Measurements from ENCODE around the gene SMIM33. TPM values are rescaled to one million over a fixed set of nuclear protein-coding genes. Genes with fewer than 3 reads are reported as not detected.

The SMIM33 gene
- polyA plus RNA-seq, 3 donors: 0.04 TPM; not detected in 2

DNA sequence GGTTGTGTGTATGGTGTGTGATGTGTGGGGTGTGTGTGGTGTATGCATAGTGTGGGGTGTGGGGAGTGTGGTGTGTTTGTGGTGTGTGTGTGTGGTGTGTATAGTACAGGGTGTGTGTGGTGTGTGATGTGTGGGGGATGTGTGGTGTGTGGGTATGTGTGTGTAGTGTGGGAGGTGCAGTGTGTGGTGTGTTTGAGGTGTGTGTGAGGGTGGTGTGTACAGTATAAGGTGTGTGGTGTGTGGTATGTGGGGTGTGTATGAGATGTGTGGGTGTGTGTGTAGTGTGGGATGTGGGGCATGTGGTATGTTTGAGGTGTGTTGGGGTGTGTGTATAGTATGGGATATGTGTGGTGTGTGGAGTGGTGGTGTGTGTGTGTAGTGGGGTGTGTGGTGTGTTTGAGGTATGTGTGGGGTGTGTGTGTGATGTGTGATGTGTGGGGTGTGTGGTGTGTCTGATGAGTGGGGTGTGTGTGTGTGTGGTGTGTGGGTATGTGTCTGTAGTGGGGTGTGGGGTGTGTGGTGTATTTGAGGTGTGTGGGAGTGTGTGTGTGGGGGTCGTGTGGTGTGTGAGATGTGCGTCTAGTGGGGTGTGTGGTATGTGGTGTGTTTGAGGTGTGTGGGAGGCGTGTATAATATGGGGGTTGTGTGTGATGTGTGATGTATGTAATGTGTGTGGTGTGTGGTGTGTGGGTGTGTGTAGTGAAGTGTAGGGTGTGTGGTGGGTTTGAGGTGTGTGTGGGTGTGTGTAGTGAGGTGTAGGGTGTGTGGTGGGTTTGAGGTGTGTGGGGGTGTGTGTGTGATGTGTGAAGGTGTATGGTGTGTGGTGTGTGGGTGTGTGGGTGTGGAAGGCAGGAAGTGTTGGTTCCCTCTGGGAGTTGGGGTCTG is 16.9 kb upstream of the SMIM33 start:
- no peak overlapping the region for H3K27ac ChIP-seq (ENCODE audit: low read depth, low read length)
- WGBS, 3 donors: 64 to 80% (median 75%) methylated on average over 3 of the region's 3 CpGs

DNA sequence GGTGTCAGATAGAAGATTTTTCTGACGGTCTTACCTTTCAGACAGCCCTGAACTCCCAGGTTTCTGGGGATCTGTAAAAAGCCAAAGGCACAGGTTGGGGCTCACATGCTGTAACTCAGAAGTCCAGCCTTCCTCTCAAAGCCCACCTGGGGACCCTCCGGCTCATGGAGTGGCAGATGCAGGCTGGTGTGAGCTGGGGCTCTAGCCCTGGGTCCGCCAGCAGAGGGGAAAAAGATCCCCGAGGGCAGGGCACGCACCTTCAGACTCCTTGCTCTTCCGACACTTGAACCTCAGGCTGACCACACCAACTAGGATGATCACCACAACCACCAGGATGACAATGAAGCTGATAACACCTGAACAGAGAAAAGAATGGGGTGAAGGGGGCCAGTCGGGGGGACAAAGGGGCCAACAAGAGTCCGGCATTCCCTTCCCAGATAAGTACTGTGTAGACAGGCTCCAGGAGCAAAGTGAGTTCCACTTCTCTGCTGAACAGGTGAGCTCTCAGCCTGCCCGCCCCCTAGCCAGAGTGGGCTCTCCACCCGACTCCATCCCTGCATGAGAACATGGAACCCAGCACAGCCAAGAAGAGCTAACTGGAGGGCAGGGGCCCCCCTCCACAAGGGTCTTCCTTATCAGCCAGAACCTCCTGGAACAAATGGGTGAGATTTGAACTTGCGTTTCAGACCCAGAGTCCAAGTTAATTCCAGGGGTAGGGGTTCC is 16.1 kb upstream of the SMIM33 start:
- H3K27ac ChIP-seq (ENCODE audit: low read depth, low read length): no peak overlapping the region
- 76 to 91% (median 89%) methylated on average over 11 of the region's 11 CpGs for WGBS, 3 donors

DNA sequence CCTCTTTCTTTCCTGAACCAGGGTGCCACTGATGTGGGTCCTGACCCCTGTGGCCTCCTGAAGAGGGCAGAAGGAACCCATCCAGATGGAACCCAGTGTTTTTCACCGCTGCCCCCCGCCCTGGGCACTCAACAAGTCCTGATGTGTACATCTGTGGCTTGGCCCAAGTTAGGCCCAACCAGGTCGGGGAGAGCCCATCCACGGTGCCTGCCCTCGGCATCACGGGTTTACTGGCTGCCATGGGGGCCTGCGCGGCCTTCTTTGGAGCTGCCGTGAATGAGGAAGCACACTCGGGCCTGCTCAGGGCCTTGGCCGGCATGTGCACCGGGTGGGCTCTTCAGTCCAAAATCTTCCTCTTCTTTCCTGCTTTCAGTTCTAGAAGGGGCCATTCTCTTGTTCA is 14.0 kb upstream of the SMIM33 start:
- 88 to 92% (median 91%) methylated on average over 12 of the region's 12 CpGs for WGBS, 3 donors
- no peak overlapping the region for H3K27ac ChIP-seq (ENCODE audit: low read depth, low read length)

DNA sequence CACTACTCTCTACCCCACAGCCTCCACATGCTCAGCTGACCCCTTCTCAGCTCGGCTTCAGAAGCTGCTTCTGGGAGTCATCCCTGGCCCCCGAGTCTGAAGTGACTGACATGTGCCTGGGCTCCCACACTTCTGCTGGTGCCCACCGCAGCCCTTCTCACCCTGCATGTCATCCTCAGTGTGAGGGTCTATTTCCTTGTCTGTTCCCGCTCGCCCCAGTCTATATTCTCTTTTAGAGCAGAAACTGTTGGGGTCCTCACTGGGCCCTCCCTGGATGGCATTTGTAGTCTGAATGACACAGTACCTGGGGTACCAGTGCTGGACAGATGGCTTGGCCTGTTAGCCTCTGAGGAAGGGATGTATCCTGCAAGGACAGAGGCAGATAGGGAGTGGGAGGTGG is 13.6 kb upstream of the SMIM33 start:
- no peak overlapping the region for H3K27ac ChIP-seq (ENCODE audit: low read depth, low read length)
- WGBS, 3 donors: 83 to 95% (median 94%) methylated on average over 5 of the region's 5 CpGs

DNA sequence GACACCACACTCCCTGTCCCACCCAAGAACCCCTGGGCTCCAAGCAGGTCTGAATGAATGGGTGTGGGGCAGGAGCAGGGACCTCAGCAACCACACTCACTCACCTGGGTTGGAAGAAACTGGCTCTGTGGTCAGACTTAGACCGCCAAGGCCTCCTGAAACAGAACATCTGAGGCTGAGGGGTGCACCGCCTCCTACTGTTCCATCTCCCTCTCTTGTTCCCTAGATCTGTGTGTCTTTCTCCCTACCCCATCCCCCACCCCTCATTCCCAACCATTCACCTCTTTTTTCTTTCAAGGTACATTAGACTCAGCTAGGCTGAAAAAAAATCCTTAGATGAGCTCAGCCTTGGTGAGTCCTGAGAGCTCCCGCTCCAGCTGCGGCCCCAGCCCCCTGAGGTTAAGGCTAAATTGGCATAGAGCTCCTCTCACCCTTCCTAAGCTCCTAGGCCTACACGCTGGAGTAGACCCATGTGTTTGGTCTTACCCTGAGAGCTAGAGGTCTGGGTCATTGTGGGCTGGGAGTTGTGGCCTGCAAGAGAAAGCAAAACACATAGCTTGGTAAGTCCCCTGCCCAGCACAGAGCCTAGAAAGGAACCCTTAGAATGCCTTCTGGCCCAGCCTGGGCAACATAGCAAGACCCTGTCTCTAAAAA is 13.0 kb upstream of the SMIM33 start:
- 93 to 99% (median 96%) methylated on average over 5 of the region's 5 CpGs for WGBS, 3 donors
- H3K27ac ChIP-seq (ENCODE audit: low read depth, low read length): no peak overlapping the region

DNA sequence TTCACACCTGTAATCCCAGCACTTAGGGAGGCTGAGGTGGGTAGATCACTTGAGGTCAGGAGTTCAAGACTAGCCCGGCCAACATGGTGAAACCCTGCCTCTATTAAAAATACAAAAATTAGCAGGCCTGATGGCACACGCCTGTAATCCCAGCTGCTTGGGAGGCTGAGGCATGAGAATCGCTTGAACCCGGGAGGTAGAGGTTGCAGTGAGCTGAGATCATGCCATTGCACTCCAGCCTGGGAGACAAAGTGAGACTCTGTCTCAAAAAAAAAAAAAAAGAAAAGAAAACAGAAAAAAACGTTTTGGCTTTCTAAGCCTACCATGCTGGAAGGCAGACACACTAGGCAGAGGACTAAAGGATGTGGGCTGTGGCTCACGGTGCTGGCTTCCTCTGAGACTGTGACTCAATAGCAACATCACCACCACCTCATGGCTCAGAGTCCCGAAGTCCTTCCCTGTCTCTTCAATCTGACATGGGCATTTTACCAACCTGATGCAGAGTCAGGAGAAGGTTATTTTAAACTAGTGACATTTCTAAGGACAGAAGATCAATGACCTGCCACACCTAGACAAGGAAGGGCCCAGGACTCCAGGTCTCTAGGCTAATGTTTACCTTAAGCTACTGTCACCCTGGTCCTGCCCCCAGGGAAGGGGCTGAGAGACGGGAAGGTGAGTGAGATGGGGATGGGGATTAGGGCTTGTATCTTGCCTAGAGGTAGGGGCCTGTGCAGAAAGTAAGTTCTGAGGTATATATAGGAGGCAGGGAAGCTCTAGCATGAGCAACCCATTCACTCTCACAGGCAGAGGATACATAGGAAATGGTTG is 12.0 kb upstream of the SMIM33 start:
- no peak overlapping the region for H3K27ac ChIP-seq (ENCODE audit: low read depth, low read length)
- 56 to 73% (median 59%) methylated on average over 8 of the region's 8 CpGs for WGBS, 3 donors

DNA sequence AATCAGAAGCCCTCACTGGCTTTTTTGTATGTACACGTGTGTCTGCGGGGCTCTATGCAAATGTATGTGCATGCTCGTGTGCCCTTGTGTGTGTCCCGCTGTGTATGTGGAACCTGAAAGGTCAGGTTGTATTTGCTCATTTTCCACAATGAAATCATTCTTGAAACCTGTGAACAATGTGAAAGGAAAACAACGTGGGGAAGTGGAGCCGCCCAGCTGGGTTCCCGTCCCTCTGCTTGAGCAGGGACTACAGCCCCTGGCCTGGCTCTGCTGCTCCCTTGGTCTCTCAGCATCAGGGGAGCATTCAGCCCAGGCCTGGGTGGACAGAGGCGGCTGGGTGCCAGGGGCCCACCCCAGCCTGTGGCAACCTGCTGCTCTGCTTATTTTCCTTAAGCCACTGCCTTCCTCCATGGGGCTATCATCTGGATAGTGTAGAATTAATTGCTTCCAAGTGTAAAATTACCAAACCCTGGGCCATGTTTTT is 11.3 kb upstream of the SMIM33 start:
- 62 to 74% (median 72%) methylated on average over 8 of the region's 8 CpGs for WGBS, 3 donors
- H3K27ac ChIP-seq (ENCODE audit: low read depth, low read length): no peak overlapping the region

DNA sequence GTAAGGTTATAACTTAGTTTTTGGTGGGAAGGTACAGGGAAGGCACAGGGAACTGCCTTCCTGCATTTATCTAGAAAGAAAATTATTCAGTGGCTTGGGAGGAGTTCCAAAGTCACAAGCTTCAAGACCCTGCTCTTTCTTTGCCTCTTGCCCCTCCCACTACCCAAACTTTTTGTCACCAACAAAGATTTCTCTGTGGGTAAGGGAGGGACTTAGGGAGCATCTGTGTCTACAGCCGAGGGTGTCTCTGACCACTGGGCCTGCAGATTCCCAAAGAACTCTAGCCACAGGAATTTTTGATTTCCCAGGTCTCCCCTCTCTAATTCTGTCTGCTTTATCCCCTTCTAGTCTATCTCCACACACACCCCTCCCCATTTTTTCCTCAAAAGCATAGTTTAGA is 10.3 kb upstream of the SMIM33 start:
- WGBS, 3 donors: 68 to 75% (median 74%) methylated on average over 1 of the region's 1 CpG
- H3K27ac ChIP-seq (ENCODE audit: low read depth, low read length): no peak overlapping the region

DNA sequence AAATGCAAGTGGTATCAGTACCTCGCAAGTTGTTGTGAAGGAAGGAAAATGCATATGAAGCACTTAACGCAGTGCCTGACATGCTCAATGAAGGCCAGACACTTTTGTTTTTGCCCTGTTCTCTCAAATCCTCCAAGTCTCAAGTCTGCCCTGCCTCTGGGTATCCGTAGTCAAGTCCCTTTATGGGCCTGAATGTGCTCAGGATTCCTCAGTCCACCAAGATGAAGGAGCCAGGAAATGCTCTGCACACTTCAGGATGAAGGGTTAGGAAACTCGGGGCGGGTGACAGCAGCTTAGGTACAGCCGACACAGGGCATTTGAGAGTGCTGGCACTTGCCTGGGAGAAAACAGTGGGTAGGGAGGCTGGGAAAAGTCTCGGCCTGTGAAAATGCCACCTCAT is 9.6 kb upstream of the SMIM33 start:
- WGBS, 3 donors: 72 to 83% (median 72%) methylated on average over 7 of the region's 7 CpGs

DNA sequence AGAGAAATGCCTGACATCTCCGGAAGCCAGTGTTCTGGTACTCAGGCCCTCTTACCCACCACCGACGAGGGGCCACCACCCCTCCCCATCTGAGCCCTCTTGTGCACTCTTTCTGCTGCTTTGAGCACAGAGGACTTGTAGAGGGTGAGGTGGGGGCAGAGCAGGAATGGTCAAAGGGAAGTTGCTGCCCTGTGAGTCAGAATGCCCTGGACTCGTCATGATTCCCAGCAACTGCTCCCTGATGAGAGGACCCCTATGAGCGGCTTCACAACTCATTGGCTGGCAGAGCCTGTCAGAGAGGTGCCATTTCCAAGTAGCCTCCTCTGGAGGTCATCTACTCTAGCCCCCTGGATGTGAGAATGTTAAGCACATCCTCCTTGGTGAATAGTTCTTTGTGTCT is 9.1 kb upstream of the SMIM33 start:
- 65 to 79% (median 73%) methylated on average over 5 of the region's 5 CpGs for WGBS, 3 donors
- H3K27ac ChIP-seq (ENCODE audit: low read depth, low read length): peak overlapping the region; percentile 17

More for the DNA sequence above, 9.6 kb upstream of the SMIM33 start:
- peak overlapping the region; percentile 2 for H3K27ac ChIP-seq (ENCODE audit: low read depth, low read length)

DNA sequence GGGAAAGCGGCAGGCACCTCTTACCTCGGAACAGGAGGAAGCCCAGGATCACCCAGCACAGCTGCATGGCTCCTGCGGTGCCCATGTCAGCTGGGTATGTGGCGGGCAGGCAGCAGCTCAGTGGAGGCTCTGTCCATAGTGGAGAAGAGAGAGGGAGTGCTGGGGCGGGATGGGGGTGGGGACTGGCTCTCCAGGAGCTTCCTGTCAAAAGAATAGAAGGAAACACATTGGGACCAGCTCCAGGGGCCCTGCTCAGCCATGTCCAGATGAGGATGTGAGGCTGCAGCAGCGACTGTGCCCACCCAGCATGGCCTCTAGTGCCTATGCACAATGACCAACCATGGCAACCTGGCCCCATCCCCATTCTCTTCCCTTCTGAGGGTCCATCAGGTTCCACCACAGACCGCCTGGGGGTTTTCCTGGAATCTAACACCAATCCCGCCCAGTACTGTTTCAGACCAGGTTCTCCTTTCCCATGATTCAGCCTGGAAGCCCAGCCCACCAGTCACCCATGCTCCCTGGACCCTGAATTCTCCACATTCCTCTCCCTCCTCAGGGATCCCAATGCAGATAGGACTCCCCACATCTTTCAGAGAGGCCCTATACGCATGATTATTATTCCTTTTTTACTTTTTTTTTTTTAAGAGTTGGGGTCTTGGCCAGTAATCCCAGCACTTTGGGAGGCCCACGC is 8.1 kb upstream of the SMIM33 start, which contains the start of gene ECSCR:
TSS of gene ECSCR (minus strand) at position 158 of the 691 bp plus-strand sequence. CDS start at position 85, 73 bp downstream.
- H3K27ac ChIP-seq (ENCODE audit: low read depth, low read length): peak within 1 kb of the TSS; percentile 17
- 69 to 78% (median 73%) methylated on average over 10 of the region's 10 CpGs for WGBS, 3 donors

DNA sequence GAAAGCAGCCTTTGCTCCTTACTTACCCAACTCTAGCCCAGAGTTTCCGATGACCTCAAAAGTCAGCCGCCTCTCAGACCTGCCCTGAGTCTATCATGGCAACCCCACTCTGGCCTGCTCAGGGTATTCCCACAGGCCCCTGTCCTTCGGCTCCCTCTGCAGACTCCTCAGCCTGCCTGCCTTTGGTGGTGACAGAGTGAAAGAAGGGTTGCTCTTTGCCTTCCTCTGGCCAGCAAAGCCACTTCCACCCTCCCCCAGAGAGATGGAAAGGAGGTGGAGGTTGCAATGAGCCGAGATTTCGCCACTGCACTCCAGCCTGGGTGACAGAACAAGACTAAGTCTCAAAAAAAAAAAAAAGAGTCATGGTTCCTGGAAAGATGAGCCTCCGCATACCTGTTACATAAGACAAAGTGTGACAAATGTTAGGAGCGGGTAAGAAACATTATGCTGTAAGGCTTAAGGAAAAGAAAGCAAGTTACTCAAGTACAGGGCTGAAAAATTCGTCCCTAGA is 2.3 kb upstream of the SMIM33 start:
- 46 to 81% (median 53%) methylated on average over 8 of the region's 8 CpGs for WGBS, 3 donors
- H3K27ac ChIP-seq (ENCODE audit: low read depth, low read length): no peak overlapping the region

DNA sequence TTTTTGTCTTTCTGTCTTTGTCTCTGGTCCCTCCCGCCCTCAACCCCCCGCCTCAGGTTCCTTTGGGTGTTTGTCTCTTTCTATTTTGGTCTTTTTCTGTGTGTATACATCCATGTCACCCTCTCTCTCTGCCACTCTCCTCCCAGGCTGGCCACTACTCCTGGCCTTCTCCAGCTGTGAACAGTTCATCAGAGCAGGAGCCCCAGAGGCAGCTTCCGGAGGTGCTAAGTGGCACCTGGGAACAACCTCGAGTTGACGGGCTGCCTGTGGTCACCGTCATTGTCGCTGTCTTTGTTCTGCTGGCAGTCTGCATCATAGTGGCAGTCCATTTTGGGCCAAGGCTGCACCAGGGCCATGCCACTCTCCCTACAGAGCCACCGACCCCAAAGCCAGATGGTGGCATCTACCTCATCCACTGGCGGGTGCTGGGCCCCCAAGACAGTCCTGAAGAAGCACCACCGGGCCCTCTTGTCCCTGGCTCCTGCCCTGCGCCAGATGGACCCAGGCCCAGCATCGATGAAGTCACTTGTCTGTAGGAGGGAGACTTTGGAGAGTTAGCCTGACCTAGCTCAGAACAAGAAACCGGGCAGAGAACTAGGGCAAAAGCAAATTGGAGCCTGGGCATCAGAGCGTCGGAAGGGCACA is 1.7 kb downstream of the SMIM33 start:
- H3K27ac ChIP-seq (ENCODE audit: low read depth, low read length): no peak overlapping the region
- WGBS, 3 donors: 76 to 80% (median 80%) methylated on average over 15 of the region's 15 CpGs

DNA sequence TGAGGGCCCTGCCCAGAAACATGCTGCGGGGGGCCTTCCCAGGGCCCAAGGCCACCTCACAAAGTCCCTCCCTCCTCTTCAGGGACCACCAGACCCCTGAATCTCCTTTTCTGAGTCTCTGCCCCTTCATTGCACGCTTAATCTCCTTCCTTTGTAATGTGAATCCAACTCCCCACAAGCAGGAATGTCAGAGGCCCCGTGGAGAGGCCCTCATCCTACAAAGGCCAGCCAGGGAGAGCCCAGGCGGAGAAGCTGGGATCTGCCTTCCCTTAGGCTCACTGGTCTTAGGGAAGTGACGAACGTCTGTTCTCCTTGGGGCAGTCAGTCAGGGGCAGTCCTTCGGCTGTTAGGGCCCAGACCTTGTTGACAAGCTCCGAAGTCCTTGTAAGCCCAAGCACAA is 2.3 kb downstream of the SMIM33 start:
- WGBS, 3 donors: 56 to 78% (median 65%) methylated on average over 8 of the region's 8 CpGs
- H3K27ac ChIP-seq (ENCODE audit: low read depth, low read length): no peak overlapping the region

DNA sequence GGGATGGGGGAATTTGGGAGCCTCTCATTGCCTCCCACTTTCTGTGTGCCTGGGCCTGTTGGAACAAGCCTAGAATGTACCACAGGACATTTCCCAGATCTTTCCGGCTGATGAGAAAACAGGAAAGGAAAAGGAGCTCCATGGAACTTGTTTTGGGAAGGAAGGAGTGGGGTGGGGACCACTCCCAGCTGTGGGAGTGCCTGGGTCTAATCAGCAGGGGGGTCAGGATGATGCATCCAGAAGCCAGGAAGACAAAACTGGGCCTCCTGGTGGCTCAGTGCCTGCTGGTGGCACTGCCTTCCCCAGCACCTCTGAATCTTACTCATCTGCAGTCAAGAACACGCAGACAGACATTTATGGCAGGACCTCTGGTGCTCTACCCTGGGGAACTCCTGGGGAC is 2.8 kb downstream of the SMIM33 start:
- no peak overlapping the region for H3K27ac ChIP-seq (ENCODE audit: low read depth, low read length)
- WGBS, 3 donors: 57 to 73% (median 67%) methylated on average over 2 of the region's 2 CpGs

DNA sequence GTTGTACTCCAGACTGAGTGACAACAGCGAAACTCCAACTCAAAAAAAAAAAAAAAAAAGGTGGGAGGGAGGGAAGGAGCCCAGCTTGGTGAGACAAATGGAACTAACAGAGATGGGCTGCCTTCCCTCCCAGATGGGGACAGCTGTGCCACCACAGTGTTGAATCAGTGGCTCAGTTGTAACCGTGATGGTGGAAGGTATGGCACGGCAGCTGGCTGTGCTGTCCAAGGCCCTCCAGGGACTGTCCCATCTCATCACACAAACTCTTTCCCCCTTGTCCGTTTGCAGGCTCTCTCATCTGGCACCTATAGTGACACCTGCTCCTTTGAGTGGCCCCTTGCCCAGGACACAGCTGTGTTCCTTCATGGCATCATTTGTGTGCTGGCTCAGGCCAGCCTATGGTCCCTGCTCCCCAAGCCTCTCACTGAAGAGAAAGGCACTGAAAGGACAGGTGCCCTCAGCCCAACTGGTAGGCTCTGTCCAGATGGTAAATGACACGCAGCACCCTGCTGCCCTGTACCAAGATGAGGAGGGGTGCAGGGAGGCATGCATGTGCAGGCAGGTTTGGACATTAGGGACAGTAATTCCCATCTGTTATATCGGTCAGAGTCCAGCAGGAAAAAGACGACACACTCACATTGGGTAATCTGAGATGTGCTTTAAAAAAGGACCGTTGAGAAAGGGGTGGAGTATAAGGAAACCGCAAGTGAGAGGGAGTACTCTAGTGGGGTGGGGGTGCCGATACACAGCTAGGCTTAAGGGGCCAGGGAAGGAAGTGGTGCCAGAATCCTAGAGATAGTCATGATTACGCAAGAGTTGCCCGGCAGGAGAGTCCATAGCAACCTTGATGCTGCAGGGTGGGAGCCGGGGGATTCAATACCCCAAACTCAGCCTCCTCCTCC is 4.3 kb downstream of the SMIM33 start:
- no peak overlapping the region for H3K27ac ChIP-seq (ENCODE audit: low read depth, low read length)
- WGBS, 3 donors: 27 to 55% (median 36%) methylated on average over 13 of the region's 13 CpGs

All from adipose tissue (tissue), 3 donors.